Fibroblast of lung (primary cell): ENCODE data around the gene FAM83D.

ENCODE experiments used
- EZH2 ChIP-seq: IDR thresholded peaks from 2 replicates; pipeline ENCODE4 v1.5.1; 2012; ENCODE audit warnings: low read length, control low read depth, mild to moderate bottlenecking; ENCODE audit errors: missing control alignments
- TF ChIP-seq, protein P1 (sequence below), 2 donors: IDR thresholded peaks in 1 of 2; conservative IDR thresholded peaks in 1 of 2; 1 replicate in 1 of 2; 2 replicates in 1 of 2; pipeline ENCODE4 v1.5.1; 2011 to 2012; ENCODE audit warnings: low read length in 2 of 2, control low read depth in 1 of 2, inconsistent platforms in 1 of 2, low read depth in 1 of 2, mild to moderate bottlenecking in 1 of 2

DNA sequence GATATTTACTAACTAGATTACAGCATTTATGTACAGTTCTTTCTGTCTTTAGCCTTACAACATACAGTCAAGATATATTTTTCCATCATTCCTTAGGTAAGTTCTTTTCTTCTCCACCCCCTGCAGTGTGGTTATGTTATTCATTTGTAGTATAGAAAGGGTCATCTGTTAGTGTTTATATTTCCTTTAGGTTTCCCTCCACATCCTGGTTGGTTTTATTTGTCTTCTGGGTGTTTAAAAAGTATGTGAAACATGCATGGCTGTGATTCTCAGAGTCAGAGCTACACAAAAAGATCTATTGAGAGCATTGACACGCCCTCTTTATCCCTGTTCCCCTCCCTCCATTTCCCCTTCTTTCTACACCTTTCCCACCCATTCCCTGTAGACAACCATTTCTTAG lies 56.1 kb downstream of the FAM83D start:
- TF ChIP-seq, protein P1, sequence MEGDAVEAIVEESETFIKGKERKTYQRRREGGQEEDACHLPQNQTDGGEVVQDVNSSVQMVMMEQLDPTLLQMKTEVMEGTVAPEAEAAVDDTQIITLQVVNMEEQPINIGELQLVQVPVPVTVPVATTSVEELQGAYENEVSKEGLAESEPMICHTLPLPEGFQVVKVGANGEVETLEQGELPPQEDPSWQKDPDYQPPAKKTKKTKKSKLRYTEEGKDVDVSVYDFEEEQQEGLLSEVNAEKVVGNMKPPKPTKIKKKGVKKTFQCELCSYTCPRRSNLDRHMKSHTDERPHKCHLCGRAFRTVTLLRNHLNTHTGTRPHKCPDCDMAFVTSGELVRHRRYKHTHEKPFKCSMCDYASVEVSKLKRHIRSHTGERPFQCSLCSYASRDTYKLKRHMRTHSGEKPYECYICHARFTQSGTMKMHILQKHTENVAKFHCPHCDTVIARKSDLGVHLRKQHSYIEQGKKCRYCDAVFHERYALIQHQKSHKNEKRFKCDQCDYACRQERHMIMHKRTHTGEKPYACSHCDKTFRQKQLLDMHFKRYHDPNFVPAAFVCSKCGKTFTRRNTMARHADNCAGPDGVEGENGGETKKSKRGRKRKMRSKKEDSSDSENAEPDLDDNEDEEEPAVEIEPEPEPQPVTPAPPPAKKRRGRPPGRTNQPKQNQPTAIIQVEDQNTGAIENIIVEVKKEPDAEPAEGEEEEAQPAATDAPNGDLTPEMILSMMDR (conservative IDR thresholded peaks at IDR 0.05 in 1 of 2, IDR thresholded peaks at IDR 0.05 in 1 of 2; ENCODE audit: low read depth in 1 of 2, low read length in 2 of 2), result no peak
- no peak for TF ChIP-seq EZH2
